ENCODE measurements around the gene CRYM.
"Not testable (repeated sequence)": the region's sequence is repeated elsewhere in the genome, so short reads cannot be mapped to it uniquely, and the experiment has no call there.

DNA sequence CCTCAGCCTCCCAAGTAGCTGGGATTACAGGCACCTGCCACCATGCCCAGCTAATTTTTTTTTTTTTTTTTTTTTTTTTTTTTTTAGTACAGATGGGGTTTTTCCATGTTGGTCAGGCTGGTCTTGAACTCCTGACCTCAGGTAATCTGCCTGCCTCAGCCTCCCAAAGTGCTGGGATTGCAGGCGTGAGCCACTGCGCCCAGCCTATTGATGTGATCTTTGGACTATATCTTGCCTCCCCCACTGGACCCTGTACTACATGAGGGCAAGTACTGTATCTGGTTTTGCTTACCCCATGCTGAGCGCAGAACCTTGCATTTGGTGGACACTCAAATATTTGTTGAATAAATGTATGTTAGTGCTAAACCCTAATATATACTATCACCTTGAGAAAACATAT lies 5.3 kb downstream of the CRYM start:
- TF ChIP-seq, protein P1, sequence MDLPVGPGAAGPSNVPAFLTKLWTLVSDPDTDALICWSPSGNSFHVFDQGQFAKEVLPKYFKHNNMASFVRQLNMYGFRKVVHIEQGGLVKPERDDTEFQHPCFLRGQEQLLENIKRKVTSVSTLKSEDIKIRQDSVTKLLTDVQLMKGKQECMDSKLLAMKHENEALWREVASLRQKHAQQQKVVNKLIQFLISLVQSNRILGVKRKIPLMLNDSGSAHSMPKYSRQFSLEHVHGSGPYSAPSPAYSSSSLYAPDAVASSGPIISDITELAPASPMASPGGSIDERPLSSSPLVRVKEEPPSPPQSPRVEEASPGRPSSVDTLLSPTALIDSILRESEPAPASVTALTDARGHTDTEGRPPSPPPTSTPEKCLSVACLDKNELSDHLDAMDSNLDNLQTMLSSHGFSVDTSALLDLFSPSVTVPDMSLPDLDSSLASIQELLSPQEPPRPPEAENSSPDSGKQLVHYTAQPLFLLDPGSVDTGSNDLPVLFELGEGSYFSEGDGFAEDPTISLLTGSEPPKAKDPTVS (IDR thresholded peaks at IDR 0.05; ENCODE audit: low read depth, low read length), result not testable (repeated sequence)
- TF ChIP-seq PAX5 (IDR thresholded peaks at IDR 0.05; ENCODE audit: borderline replicate concordance, low read depth, low read length); EZH2 (IDR thresholded peaks at IDR 0.05; ENCODE audit: borderline replicate concordance, control insufficient read depth, low read depth, low read length): not testable (repeated sequence)
